Tibial nerve (tissue), 4 donors: ENCODE measurements around the gene ZBTB20.

Experiments used
- EP300 ChIP-seq, 2 donors: sonication (generic); formaldehyde crosslinking; IDR thresholded peaks; one replicate each; pipeline ENCODE4 v1.6.1; 2017; ENCODE audit warnings: antibody characterized with exemption in 2 of 2, mild to moderate bottlenecking in 1 of 2
- POLR2A ChIP-seq, 2 donors: fragments of 450-650 bp; IDR thresholded peaks; one replicate each; pipeline ENCODE4 v1.6.1; 2017; ENCODE audit warnings: antibody characterized with exemption in 2 of 2, mild to moderate bottlenecking in 2 of 2, moderate library complexity in 2 of 2
- TF ChIP-seq, protein P1 (sequence below), 5 experiments: fragments of 200-600 bp in 3 of 5; fragments of 450-650 bp in 2 of 5; sonication (generic) in 3 of 5; IDR thresholded peaks; one replicate each; pipeline ENCODE4 v1.5.1; 2016 to 2019; ENCODE audit warnings: antibody characterized with exemption in 5 of 5, mild to moderate bottlenecking in 3 of 5, moderate library complexity in 2 of 5

DNA sequence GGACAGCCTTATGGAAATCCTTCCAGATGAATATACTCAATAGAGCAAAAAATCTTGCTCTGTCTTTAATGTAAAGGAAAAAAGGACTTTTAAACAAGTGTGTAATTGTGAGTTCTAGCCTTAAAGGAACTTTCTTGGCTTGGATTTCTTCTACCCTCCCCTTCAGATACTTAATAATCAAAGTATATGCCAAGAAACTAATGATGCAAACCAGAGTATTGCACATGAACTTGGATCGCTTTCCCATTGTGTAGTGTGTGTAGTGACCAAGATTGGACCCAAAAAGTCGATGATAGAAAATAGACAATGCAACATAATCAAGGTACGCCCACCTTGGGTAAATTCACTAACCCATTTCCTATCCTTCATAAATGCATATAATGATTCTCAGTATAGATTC lies 729.4 kb downstream of the ZBTB20 start:
- no peak for TF ChIP-seq EP300 (IDR thresholded peaks at IDR 0.05)
- TF ChIP-seq, protein P1, sequence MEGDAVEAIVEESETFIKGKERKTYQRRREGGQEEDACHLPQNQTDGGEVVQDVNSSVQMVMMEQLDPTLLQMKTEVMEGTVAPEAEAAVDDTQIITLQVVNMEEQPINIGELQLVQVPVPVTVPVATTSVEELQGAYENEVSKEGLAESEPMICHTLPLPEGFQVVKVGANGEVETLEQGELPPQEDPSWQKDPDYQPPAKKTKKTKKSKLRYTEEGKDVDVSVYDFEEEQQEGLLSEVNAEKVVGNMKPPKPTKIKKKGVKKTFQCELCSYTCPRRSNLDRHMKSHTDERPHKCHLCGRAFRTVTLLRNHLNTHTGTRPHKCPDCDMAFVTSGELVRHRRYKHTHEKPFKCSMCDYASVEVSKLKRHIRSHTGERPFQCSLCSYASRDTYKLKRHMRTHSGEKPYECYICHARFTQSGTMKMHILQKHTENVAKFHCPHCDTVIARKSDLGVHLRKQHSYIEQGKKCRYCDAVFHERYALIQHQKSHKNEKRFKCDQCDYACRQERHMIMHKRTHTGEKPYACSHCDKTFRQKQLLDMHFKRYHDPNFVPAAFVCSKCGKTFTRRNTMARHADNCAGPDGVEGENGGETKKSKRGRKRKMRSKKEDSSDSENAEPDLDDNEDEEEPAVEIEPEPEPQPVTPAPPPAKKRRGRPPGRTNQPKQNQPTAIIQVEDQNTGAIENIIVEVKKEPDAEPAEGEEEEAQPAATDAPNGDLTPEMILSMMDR (IDR thresholded peaks at IDR 0.05), result no peak
- no peak for TF ChIP-seq POLR2A (IDR thresholded peaks at IDR 0.05)
